ENCODE measurements around the gene TTLL10. TPM values are rescaled to one million over a fixed set of nuclear protein-coding genes. Genes with fewer than 3 reads are reported as not detected.

The TTLL10 gene
- total RNA-seq, 1 experiment from 2014 or later, result 4.0 TPM

DNA sequence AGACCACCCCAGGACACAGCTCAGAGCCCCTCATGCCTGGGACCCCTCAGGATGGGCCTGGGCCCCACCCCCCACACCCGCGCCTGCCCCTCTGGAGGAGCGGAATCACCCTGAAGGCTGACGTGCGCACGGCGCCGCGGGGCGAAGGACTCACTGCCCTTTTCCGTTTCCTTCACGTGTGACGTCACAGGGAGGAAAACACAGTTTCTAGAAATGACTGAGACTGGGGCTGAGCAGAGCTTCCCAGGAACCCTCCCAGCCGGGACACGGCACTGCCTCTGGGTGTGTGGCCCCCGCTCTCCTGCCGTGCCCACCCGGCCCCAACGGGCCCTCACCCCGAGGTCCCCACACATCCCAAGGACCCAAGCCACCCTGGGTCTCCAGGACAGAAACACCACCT is 45.7 kb downstream of the TTLL10 start:
- ChIA-PET CTCF (no interaction called here), POLR2A (ENCODE audit: unreplicated experiment) (no interaction called here)

DNA sequence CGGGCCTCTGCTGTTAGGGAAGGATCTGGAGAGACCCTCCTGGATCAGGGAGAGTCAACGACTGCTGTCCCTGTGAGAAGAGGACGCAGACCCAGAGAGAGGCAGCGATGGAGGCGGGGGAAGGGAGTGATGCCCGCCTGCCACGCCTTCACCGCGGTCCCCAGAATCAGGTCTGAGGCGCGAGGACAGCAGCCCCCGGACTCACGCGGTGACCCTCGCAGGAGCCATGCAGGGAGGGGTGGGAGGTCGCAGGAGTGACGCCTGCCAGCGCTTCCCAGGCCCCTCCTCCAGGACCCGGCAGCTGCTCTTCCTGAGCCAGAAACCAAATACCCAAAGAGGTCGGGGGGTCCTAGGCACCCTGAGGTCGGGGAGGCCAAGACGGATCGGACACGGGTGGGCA is 46.5 kb downstream of the TTLL10 start:
- no peak for DNase-seq
- no TSS peak for BruUV-seq (replicated peaks)
- no peak overlapping the region for H3K27ac ChIP-seq
- ChIA-PET POLR2A (ENCODE audit: unreplicated experiment) (no interaction called here), CTCF (no interaction called here)
- no peak for TF ChIP-seq EZH2 (IDR thresholded peaks at IDR 0.05; ENCODE audit: low read depth)
- H3K27me3 ChIP-seq (ENCODE audit: insufficient read depth, low read depth), result no peaks in the 10 kb centered on the region
- H3K9me2 ChIP-seq (ENCODE audit: insufficient read depth), result no peaks in the 10 kb centered on the region
- peaks cover 6% of the 10 kb centered on the region for H3F3A ChIP-seq (ENCODE audit: insufficient read depth, low read depth)
- H4K20me1 ChIP-seq (ENCODE audit: insufficient read depth), result peaks cover 6% of the 10 kb centered on the region; the same call in 1 of the 2 replicates
- H3K79me2 ChIP-seq (ENCODE audit: low read depth), result 0 out of 2 replicates have a peak, but pooled peaks cover 2% of the 10 kb centered on the region
- intact Hi-C loops (cut with micrococcal nuclease; ENCODE audit: unreplicated experiment), result no loop called here
- no peaks in the 10 kb centered on the region; the same call in 1 of the 2 replicates for H3K36me3 ChIP-seq (ENCODE audit: low read depth)
- no peaks in the 10 kb centered on the region for H3K9me3 ChIP-seq (ENCODE audit: insufficient read depth, low read depth)
- H3K4me2 ChIP-seq, result no peak overlapping the region
- H3K4me1 ChIP-seq (replicated peaks; ENCODE audit: insufficient read depth), result no peaks in the 10 kb centered on the region
- no peak overlapping the region for H3K4me3 ChIP-seq
- no peak overlapping the region for H2AFZ ChIP-seq

More for the DNA sequence above, 45.7 kb downstream of the TTLL10 start:
- H3K36me3 ChIP-seq (ENCODE audit: low read depth), result no peaks in the 10 kb centered on the region; the same call in 1 of the 2 replicates
- H3K9me3 ChIP-seq (ENCODE audit: insufficient read depth, low read depth), result no peaks in the 10 kb centered on the region
- no peak overlapping the region for H2AFZ ChIP-seq
- peaks cover 5% of the 10 kb centered on the region; the same call in 1 of the 2 replicates for H4K20me1 ChIP-seq (ENCODE audit: insufficient read depth)
- H3K4me1 ChIP-seq (replicated peaks; ENCODE audit: insufficient read depth), result no peaks in the 10 kb centered on the region
- no peak overlapping the region for H3K4me2 ChIP-seq
- H3K79me2 ChIP-seq (ENCODE audit: low read depth), result no peaks in the 10 kb centered on the region
- H3F3A ChIP-seq (ENCODE audit: insufficient read depth, low read depth), result peaks cover 6% of the 10 kb centered on the region
- H3K9me2 ChIP-seq (ENCODE audit: insufficient read depth), result no peaks in the 10 kb centered on the region
- no peak for DNase-seq
- no peak for TF ChIP-seq CTCF (conservative IDR thresholded peaks at IDR 0.05)
- no peak for TF ChIP-seq EZH2 (IDR thresholded peaks at IDR 0.05; ENCODE audit: low read depth)
- no peak overlapping the region for H3K4me3 ChIP-seq
- no peak overlapping the region for H3K27ac ChIP-seq
- no TSS peak for BruUV-seq (replicated peaks)
- intact Hi-C loops (cut with micrococcal nuclease; ENCODE audit: unreplicated experiment), result no loop called here
- no peaks in the 10 kb centered on the region for H3K27me3 ChIP-seq (ENCODE audit: insufficient read depth, low read depth)

DNA sequence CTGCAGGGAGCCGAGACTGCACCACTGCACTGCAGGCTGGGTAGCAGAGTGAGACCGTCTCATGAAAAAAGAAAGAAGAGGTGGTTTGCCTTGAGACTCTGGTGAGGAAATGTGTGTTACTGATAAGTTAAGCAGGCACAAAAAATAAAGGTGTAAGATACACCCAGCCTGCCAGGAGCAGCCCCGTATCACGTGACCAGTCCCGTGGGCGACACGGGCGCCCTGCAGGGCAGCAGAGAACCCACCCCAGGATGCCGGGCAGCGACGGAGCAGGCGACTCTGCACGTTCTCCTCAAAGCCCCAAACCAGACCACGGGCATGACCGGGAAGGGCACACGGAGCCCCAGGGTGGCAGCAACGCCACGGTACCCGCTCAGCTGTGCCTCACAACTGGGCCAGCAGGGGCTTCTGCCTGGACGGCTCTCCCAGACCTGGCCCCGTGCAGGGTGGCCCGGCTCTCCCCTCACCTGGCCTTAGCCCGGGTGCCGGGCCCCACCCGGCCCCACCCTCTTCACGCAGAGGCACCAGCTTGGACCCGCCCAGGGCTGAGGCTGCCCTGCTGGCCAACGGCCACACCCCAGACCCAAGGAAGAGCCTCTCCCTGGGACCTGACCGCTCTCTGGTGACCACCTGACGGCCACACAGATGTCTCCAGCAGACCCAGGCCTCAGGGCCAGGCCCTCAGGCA is 48.4 kb downstream of the TTLL10 start:
- H4K20me1 ChIP-seq (ENCODE audit: insufficient read depth), result peaks cover 8% of the 10 kb centered on the region
- H3K9me3 ChIP-seq (ENCODE audit: insufficient read depth, low read depth), result no peaks in the 10 kb centered on the region
- H3K4me3 ChIP-seq, result no peak overlapping the region
- no peak overlapping the region for H3K4me2 ChIP-seq
- no peaks in the 10 kb centered on the region for H3K9me2 ChIP-seq (ENCODE audit: insufficient read depth)
- no peak overlapping the region for H2AFZ ChIP-seq
- no peaks in the 10 kb centered on the region for H3K4me1 ChIP-seq (replicated peaks; ENCODE audit: insufficient read depth)
- no peak overlapping the region for H3K27ac ChIP-seq
- POLR2A ChIA-PET (ENCODE audit: unreplicated experiment), result no interaction called here
- no peak for DNase-seq
- peaks cover 12% of the 10 kb centered on the region; the same call in 1 of the 2 replicates for H3K79me2 ChIP-seq (ENCODE audit: low read depth)
- H3F3A ChIP-seq (ENCODE audit: insufficient read depth, low read depth), result peaks cover 6% of the 10 kb centered on the region; the same call in 1 of the 2 replicates
- no peaks in the 10 kb centered on the region for H3K27me3 ChIP-seq (ENCODE audit: insufficient read depth, low read depth)
- no TSS peak for BruUV-seq (replicated peaks)
- no peaks in the 10 kb centered on the region; the same call in 1 of the 2 replicates for H3K36me3 ChIP-seq (ENCODE audit: low read depth)
- CTCF ChIA-PET, result no interaction called here
- intact Hi-C loops (cut with micrococcal nuclease; ENCODE audit: unreplicated experiment), result no loop called here
- TF ChIP-seq EZH2 (IDR thresholded peaks at IDR 0.05; ENCODE audit: low read depth) (no peak), CTCF (conservative IDR thresholded peaks at IDR 0.05) (no peak)

Data from PC-9 (cell line).